Measurements from ENCODE around the gene SCARB1. TPM values are rescaled to one million over a fixed set of nuclear protein-coding genes. Genes with fewer than 3 reads are reported as not detected.

SCARB1 gene
- total and polyA plus RNA-seq, 2 experiments from 2014 or later, result 31.0 to 62.5 TPM

- TF ChIP-seq ZNF462 (CRISPR knock-in tag; IDR thresholded peaks at IDR 0.05) (no peak), ZNF114 (CRISPR knock-in tag; IDR thresholded peaks at IDR 0.05) (no peak), STAT1 (IDR thresholded peaks at IDR 0.05; ENCODE audit: unreplicated experiment) (no peak)
Measured at GRCh38 chr12:124804011-124804621, 59.5 kb downstream of the SCARB1 start (continued).

GRCh38 chr12:124802361-124802760, 61.3 kb downstream of the SCARB1 start:
- Mint-ChIP-seq H3K36me3 (ENCODE audit: low read depth) (peaks cover 40% of the 10 kb centered on the region), H3K27ac (no peak overlapping the region)
- no peak overlapping the region for H3K4me3 ChIP-seq
- TF ChIP-seq POLR2AphosphoS5 (IDR thresholded peaks at IDR 0.05; ENCODE audit: low read depth), result no peak
- no peak for TF ChIP-seq EZH2phosphoT487 (IDR thresholded peaks at IDR 0.05; ENCODE audit: unreplicated experiment)
- no peak for TF ChIP-seq REST (IDR thresholded peaks at IDR 0.05; ENCODE audit: unreplicated experiment)

More at GRCh38 chr12:124802361-124802760, 61.3 kb downstream of the SCARB1 start:
- Mint-ChIP-seq H3K27me3 (ENCODE audit: insufficient read depth, low read depth, poor library complexity) (peaks cover 8% of the 10 kb centered on the region), H3K4me1 (peaks cover 12% of the 10 kb centered on the region), H3K9me3 (no peaks in the 10 kb centered on the region; the same call in 2 of the 3 replicates), H3K4me3 (no peak overlapping the region)
- Histone ChIP-seq H3K9me2 (ENCODE audit: insufficient read depth) (no peaks in the 10 kb centered on the region), H3F3A (replicated peaks; ENCODE audit: low read depth) (no peaks in the 10 kb centered on the region), H3K27me3 (ENCODE audit: insufficient read depth) (no peaks in the 10 kb centered on the region), H2AFZ (no peak overlapping the region), H4K20me1 (replicated peaks; ENCODE audit: insufficient read depth) (no peaks in the 10 kb centered on the region), H3K36me3 (ENCODE audit: insufficient read depth) (no peaks in the 10 kb centered on the region), H3K4me1 (ENCODE audit: insufficient read depth) (peaks cover 3% of the 10 kb centered on the region), H3K79me2 (replicated peaks; ENCODE audit: insufficient read depth) (no peaks in the 10 kb centered on the region), H3K27ac (ENCODE audit: low read depth) (no peak overlapping the region), H3K4me2 (no peak overlapping the region)
- ATAC-seq, result no peak
- DNase-seq (ENCODE audit: low spot score), result no peak

All from GM23338 (cell line).